ENCODE measurements around the gene S1PR1. TPM values are rescaled to one million over a fixed set of nuclear protein-coding genes. Genes with fewer than 3 reads are reported as not detected.

S1PR1 gene
- total RNA-seq, 6 experiments from 2014 or later = 9.0 to 14.8 (median 9.3) TPM

DNA sequence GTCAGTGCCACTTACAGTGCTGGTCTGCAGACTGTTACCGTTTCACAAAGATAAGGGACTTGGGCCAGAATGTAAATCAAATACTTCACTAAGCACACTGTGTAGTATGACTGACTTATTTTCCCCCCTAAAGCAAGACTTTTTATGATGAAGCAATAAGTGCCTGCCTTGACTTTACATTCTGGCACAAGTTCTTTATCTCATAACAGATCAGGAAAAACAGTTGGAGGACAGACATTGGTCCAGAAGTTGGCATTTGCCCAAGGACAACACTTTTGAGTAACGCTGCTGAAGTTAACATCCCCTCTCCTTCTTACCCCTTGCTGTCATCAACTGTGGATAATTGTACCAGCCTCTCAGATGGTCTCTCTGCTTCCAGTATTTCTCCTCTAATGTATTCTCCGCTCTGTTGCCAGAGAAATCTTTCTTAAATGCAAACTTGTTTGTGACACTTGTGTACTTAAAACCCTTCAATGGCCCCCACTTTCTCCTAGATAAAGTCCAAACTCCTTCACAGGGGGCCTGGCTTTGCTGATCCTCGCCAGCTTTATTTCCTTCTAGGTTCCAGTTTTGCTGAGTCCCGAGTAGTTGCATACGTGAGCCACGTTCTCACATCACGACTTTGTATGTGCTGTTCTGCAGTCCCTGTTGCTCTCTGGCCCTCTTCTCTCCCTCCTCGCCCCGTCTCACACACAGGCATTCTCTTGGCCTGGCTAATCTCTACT lies 45.7 kb downstream of the S1PR1 start:
- Histone ChIP-seq H3K27me3 (no peaks in the 10 kb centered on the region), H3K27ac (no peak overlapping the region), H3K4me3 (no peak overlapping the region), H3K9me3 (no peaks in the 10 kb centered on the region), H3K4me1 (no peaks in the 10 kb centered on the region), H3K36me3 (no peaks in the 10 kb centered on the region)
- ATAC-seq = no peak
- 73% methylated on average over 9 of the region's 10 CpGs for WGBS (ENCODE audit: insufficient coverage, low coverage, low lambda C conversion rate, missing lambda C conversion rate)
- intact Hi-C loops (cut with DNase I) = no loop called here
- TF ChIP-seq CTCF (IDR thresholded peaks at IDR 0.05) = no peak
- no peak for TF ChIP-seq POLR2A (IDR thresholded peaks at IDR 0.05)
- no peak for DNase-seq

DNA sequence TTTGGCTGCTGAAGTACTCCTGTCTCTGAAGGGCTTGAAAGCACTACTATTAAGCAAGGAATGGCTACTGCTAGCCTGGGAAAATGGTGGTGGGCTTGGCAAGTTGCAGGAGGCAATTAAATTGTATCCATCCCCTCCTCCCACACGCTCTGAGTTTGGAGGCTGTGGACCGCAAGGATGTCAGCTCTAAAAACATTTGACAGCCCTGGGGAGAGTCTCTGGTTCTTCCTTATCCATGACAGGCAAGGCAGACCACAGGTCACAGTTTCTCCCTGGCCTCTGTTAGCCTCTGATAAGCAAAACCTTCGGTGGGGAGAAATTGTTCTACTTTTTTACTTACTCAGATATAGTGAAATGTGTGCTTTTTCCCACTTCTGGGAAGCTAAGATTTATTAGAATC lies 46.6 kb downstream of the S1PR1 start:
- WGBS (ENCODE audit: insufficient coverage, low coverage, low lambda C conversion rate, missing lambda C conversion rate) = 49% methylated on average over 3 of the region's 3 CpGs
- H3K4me3 ChIP-seq = no peak overlapping the region
- intact Hi-C loops (cut with DNase I) = no loop called here
- DNase-seq (no peak), ATAC-seq (no peak)
- no peaks in the 10 kb centered on the region for H3K4me1 ChIP-seq
- no peaks in the 10 kb centered on the region for H3K27me3 ChIP-seq
- H3K27ac ChIP-seq = no peak overlapping the region
- no peak for TF ChIP-seq POLR2A (IDR thresholded peaks at IDR 0.05)
- TF ChIP-seq CTCF (IDR thresholded peaks at IDR 0.05) = no peak
- no peaks in the 10 kb centered on the region for H3K9me3 ChIP-seq
- no peaks in the 10 kb centered on the region for H3K36me3 ChIP-seq

DNA sequence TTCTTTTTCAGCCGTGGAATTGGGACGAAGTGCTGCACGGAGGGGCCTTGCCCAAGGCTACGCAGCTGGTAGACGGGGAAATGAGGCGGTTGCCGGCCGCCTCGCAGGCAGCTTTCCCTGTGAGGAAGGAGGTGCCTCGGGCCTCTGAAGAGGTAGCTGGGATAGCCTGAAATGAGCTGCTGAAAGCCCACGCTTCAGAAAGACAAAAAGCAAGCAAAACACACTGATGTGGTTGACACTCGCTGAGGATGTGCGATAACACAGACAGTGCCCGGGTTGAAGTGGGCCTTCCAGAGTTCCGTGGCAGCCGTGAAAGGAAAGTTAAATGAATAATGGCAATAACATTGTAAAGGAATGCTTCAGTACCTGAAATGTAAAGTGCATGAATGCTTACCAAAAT lies 47.2 kb downstream of the S1PR1 start:
- DNase-seq (no peak), ATAC-seq (no peak)
- no peak overlapping the region for H3K4me3 ChIP-seq
- H3K4me1 ChIP-seq = no peaks in the 10 kb centered on the region
- H3K36me3 ChIP-seq = no peaks in the 10 kb centered on the region
- no peaks in the 10 kb centered on the region for H3K9me3 ChIP-seq
- no peaks in the 10 kb centered on the region for H3K27me3 ChIP-seq
- TF ChIP-seq POLR2A (IDR thresholded peaks at IDR 0.05) (no peak), CTCF (IDR thresholded peaks at IDR 0.05) (no peak)
- no peak overlapping the region for H3K27ac ChIP-seq
- 60% methylated on average over 15 of the region's 16 CpGs for WGBS (ENCODE audit: insufficient coverage, low coverage, low lambda C conversion rate, missing lambda C conversion rate)
- intact Hi-C loops (cut with DNase I) = no loop called here

DNA sequence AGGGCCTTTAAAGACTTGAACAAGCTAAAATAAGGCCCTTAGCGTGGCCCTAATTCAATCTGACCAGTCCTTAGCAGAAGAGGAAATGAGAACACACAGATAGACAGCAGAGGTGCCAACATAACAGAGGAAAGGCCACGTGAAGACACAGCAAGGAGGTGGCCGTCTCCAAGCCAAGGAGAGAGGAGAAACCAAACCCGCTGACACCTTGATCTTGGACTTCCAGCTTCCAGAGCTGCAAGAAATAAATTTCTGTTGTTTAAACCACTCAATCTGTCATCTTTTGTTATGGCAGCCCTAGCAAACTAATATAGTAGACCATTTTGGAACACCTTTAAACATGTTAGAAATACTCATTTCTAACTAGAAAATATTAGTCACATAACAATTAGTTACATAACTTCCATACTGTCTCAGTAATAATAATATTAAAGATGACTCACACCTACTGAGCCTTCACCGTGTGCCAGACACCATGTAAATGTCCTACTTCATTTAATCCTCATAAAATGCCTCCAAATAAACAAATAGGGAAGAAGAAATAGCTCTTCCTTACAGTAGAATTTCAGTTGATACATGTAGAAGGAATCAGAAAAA lies 47.9 kb downstream of the S1PR1 start:
- DNase-seq (no peak), ATAC-seq (no peak)
- Histone ChIP-seq H3K4me1 (no peaks in the 10 kb centered on the region), H3K27me3 (no peaks in the 10 kb centered on the region), H3K4me3 (no peak overlapping the region), H3K36me3 (no peaks in the 10 kb centered on the region), H3K9me3 (no peaks in the 10 kb centered on the region), H3K27ac (no peak overlapping the region)
- TF ChIP-seq POLR2A (IDR thresholded peaks at IDR 0.05) (no peak), CTCF (IDR thresholded peaks at IDR 0.05) (no peak)
- WGBS (ENCODE audit: insufficient coverage, low coverage, low lambda C conversion rate, missing lambda C conversion rate) = 56% methylated on average over 3 of the region's 5 CpGs
- intact Hi-C loops (cut with DNase I) = no loop called here
